HG02840 (cell line): ENCODE measurements around the gene NISCH.

Experiments
- ATAC-seq: cut with Tn5 transposase; IDR thresholded peaks from one replicate; pipeline ENCODE4 v1.9.1; 2021; ENCODE audit warnings: mild to moderate bottlenecking, moderate library complexity, moderate number of reproducible peaks; ENCODE audit not compliant: unreplicated experiment, low FRiP score

The NISCH gene

GRCh38 chr3:52487788-52488691 lies 32.6 kb downstream of the NISCH start:
- ATAC-seq: no peak

DNA sequence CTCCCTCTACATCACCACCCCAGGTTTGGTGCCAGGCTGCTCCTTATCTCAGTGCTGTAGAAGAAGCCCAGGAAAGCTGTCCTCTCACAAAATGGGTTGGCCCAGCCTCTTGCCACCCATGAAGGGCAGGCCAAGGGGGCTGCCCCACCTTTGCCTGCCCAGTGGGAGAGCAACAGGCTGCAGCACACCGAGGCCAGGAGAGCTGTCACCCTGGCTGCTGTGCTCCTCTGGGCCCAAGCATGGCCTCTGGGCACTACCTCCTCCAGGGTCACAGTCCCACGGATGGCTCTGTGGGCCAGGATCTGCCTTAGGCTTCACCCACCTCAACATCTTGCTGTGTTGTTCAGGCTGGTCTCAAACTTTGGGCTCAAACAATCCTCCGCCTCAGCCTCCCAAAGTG lies 33.3 kb downstream of the NISCH start:
- ATAC-seq: no peak

GRCh38 chr3:52489453-52489852 lies 34.0 kb downstream of the NISCH start:
- ATAC-seq: no peak

- ATAC-seq: no peak
Measured at GRCh38 chr3:52490035-52490938, 34.9 kb downstream of the NISCH start.

- no peak for ATAC-seq
Measured at GRCh38 chr3:52490939-52491526, 35.6 kb downstream of the NISCH start.

- ATAC-seq: no peak
Measured at GRCh38 chr3:52492059-52492458, 36.7 kb downstream of the NISCH start.

GRCh38 chr3:52493232-52494017 lies 38.0 kb downstream of the NISCH start:
- ATAC-seq: no peak

GRCh38 chr3:52494445-52494844 lies 39.0 kb downstream of the NISCH start:
- ATAC-seq: no peak

- ATAC-seq: no peak
Measured at GRCh38 chr3:52494886-52495495, 39.6 kb downstream of the NISCH start, which contains the start of gene STAB1. STAB1 (plus strand) TSS chr3:52495338; CDS start chr3:52495414, 76 bp downstream.

DNA sequence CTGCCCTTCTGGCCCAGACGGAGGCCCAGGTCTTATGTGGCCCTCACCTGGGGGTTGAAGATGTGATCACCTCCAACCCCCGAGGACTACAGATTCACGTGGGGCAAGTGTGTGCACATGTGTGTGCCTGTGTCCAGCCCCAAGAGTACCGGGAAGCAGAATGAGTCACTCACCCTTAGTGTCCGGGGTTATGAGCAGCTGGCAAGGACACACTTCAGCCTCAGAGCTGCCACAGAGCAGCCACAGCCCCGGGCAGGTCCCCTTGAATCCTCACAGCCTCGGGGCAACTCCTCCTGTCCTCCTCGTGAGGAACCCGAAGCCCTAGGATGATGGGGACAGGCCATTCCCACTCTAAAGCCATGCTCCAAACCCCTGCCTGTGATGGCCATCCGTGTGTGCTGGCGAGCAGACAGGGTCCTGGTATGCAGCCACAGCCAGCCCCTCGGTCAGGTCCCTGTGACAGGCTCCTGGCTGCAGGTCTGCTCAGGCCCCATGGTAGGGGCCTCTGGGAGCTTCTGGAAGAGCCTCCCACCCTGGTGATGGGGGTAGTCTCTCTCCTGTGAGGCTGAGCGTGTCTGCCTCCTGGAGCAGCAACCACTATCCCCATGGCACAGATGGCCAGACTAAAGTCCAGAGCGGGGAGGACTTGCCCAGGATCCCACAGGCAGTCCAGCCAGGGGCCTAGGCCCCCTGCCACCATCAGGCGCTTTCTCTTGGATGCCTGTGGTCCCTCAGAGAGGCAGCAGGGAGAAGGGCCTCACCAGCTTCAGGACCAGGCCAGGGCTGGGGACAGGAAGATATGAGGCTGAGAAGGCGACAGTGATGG lies 40.6 kb downstream of the NISCH start:
- ATAC-seq: no peak

GRCh38 chr3:52498137-52499054 lies 43.0 kb downstream of the NISCH start:
- no peak for ATAC-seq

GRCh38 chr3:52501046-52501445 lies 45.6 kb downstream of the NISCH start:
- no peak for ATAC-seq

DNA sequence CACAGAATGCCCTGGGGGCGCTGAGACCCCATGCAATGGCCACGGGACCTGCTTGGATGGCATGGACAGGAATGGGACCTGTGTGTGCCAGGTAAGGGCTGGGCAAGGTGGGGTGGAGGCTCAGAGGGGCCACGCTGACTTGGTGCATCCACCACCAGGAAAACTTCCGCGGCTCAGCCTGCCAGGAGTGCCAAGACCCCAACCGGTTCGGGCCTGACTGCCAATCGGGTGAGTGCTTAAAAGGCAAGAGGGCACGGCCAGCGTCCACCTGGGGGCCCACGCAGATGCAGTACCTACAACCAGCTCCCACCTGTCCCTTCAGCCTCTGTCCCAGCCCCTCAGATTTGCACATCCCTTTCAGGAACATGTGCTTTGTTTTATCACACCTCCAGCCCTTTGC lies 46.6 kb downstream of the NISCH start:
- ATAC-seq: no peak

DNA sequence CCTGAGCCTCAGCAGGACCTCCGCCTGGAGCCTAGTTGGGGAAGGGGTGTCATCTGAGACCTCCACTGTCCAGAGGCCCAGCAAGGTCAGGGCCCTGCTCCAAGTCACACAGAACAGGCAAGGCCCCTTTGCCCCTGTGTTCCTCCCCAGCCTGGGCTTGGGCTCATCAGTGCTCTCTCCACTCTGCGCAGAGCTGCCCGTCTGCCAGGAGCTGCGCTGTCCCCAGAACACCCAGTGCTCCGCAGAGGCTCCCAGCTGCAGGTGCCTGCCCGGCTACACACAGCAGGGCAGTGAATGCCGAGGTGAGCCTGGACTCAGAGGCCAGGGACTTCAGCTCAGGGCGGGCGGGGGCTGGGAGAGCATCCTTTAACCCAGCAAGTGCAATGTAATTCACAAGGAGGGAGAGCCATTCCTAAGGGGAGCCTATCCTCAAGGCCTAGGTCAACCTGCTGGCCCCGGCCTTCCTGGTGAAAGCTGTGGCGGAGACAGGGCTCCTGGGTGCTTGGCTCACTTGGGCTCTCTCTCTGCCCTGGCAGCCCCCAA lies 47.5 kb downstream of the NISCH start:
- ATAC-seq: no peak

GRCh38 chr3:52503788-52504424 lies 48.5 kb downstream of the NISCH start:
- ATAC-seq: no peak

- ATAC-seq: no peak
Measured at GRCh38 chr3:52504977-52505376, 49.6 kb downstream of the NISCH start.
